ENCODE measurements around the gene IPMK.
"Not testable (repeated sequence)": the region's sequence is repeated elsewhere in the genome, so short reads cannot be mapped to it uniquely, and the experiment has no call there.

IPMK gene

GRCh38 chr10:58157076-58157766, 110.5 kb downstream of the IPMK start:
- no peak for TF ChIP-seq CTCF (conservative IDR thresholded peaks at IDR 0.05; ENCODE audit: low read depth, low read length)
- peak; percentile 81 for DNase-seq (ENCODE audit: low read depth)
- H3K4me3 ChIP-seq (ENCODE audit: low read length): no peak overlapping the region

- H3K4me3 ChIP-seq (ENCODE audit: low read length); DNase-seq (ENCODE audit: low read depth): not testable (repeated sequence)
Observed at GRCh38 chr10:58155941-58156340, 111.8 kb downstream of the IPMK start.

- no peak overlapping the region for H3K4me3 ChIP-seq (ENCODE audit: low read length)
- no peak for DNase-seq (ENCODE audit: low read depth)
- no peak for TF ChIP-seq CTCF (conservative IDR thresholded peaks at IDR 0.05; ENCODE audit: low read depth, low read length)
Observed at GRCh38 chr10:58153751-58154150, 113.9 kb downstream of the IPMK start.

- TF ChIP-seq CTCF (conservative IDR thresholded peaks at IDR 0.05; ENCODE audit: low read depth, low read length): peak; percentile 70
- DNase-seq (ENCODE audit: low read depth): no peak
- no peak overlapping the region for H3K4me3 ChIP-seq (ENCODE audit: low read length)
Observed at GRCh38 chr10:58152673-58153263, 114.9 kb downstream of the IPMK start.

GRCh38 chr10:58150290-58150689, 117.4 kb downstream of the IPMK start:
- no peak for DNase-seq (ENCODE audit: low read depth)
- no peak overlapping the region for H3K4me3 ChIP-seq (ENCODE audit: low read length)
- no peak for TF ChIP-seq CTCF (conservative IDR thresholded peaks at IDR 0.05; ENCODE audit: low read depth, low read length)

- no peak for DNase-seq (ENCODE audit: low read depth)
- no peak for TF ChIP-seq CTCF (conservative IDR thresholded peaks at IDR 0.05; ENCODE audit: low read depth, low read length)
- H3K4me3 ChIP-seq (ENCODE audit: low read length): no peak overlapping the region
Observed at GRCh38 chr10:58143944-58144343, 123.8 kb downstream of the IPMK start.
